ENCODE data around the gene ULK1. TPM values are rescaled to one million over a fixed set of nuclear protein-coding genes. Genes with fewer than 3 reads are reported as not detected.

ULK1 gene
- total RNA-seq, 1 donor = 11.7 TPM

DNA sequence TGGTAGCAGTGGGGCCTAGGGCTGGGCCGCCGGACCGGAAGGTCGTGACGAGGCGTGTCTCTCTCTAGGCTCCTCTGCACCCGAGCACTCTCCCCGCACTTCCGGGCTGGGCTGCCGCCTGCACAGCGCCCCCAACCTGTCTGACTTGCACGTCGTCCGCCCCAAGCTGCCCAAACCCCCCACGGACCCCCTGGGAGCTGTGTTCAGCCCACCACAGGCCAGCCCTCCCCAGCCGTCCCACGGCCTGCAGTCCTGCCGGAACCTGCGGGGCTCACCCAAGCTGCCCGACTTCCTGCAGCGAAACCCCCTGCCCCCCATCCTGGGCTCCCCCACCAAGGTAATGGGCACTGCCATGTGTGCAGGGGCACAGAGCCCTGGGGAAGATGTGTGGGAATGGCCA is 21.4 kb downstream of the ULK1 start:
- H3K4me3 ChIP-seq (ENCODE audit: low read depth, low read length) = no peak overlapping the region
- DNase-seq (ENCODE audit: low read depth) = no peak
- TF ChIP-seq CTCF (IDR thresholded peaks at IDR 0.05; ENCODE audit: insufficient read depth, low read depth, low read length) = no peak

GRCh38 chr12:131916306-131917138 is 22.1 kb downstream of the ULK1 start:
- DNase-seq (ENCODE audit: low read depth) = no peak
- no peak overlapping the region for H3K4me3 ChIP-seq (ENCODE audit: low read depth, low read length)
- TF ChIP-seq CTCF (IDR thresholded peaks at IDR 0.05; ENCODE audit: insufficient read depth, low read depth, low read length) = no peak

- DNase-seq (ENCODE audit: low read depth) = no peak
- no peak for TF ChIP-seq CTCF (IDR thresholded peaks at IDR 0.05; ENCODE audit: insufficient read depth, low read depth, low read length)
- no peak overlapping the region for H3K4me3 ChIP-seq (ENCODE audit: low read depth, low read length)
Measured at GRCh38 chr12:131917139-131917710, 22.8 kb downstream of the ULK1 start.

DNA sequence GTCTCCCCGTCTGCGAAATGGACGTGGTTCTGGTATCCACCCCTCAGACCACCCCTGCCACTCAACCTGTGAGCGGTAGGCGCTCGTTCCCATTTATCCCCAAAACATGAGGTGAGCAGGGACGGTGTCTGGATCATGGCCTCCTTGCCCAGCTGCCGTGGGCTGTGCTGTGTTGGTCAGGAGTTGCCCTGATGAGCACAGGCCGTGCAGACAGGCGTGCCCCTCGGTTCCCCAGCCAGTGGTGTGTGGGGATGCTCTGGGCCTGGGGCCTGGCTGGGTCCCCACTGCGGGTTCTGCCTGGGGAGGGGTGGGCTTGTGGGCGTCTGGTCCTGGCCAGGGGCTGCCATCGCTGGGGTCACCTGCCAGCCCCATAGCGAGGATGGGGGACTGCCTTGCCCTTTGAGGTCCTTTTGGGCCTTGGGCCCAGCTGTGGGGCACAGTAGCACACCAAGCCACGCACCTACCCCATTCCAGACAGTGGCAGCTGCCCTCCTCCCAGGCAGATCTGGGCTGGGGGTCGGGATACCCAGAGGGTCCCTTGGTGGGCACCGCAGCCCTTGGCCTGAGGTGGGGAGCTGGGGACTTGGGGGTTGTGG is 23.4 kb downstream of the ULK1 start:
- no peak for TF ChIP-seq CTCF (IDR thresholded peaks at IDR 0.05; ENCODE audit: insufficient read depth, low read depth, low read length)

GRCh38 chr12:131918311-131919050 is 24.1 kb downstream of the ULK1 start:
- TF ChIP-seq CTCF (IDR thresholded peaks at IDR 0.05; ENCODE audit: insufficient read depth, low read depth, low read length) = no peak
- DNase-seq (ENCODE audit: low read depth) = no peak
- H3K4me3 ChIP-seq (ENCODE audit: low read depth, low read length) = no peak overlapping the region

More for the DNA sequence above, 23.4 kb downstream of the ULK1 start:
- no peak overlapping the region for H3K4me3 ChIP-seq (ENCODE audit: low read depth, low read length)
- DNase-seq (ENCODE audit: low read depth) = no peak

DNA sequence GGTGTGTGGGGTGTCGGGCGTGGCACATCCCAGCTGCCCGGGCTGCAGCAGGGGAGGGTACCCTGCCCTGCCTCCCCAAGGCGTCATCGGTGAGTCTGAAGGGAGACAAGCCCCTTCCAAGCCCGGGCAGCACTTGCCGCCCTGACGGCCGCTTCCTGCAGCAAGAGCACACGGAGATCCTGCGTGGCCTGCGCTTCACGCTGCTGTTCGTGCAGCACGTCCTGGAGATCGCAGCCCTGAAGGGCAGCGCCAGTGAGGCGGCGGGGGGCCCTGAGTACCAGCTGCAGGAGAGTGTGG is 24.6 kb downstream of the ULK1 start:
- H3K4me3 ChIP-seq (ENCODE audit: low read depth, low read length) = no peak overlapping the region
- TF ChIP-seq CTCF (IDR thresholded peaks at IDR 0.05; ENCODE audit: insufficient read depth, low read depth, low read length) = no peak
- DNase-seq (ENCODE audit: low read depth) = no peak
